Measurements from ENCODE around the gene ZBTB3.

ZBTB3 gene

GRCh38 chr11:62715150-62716130, 38.5 kb downstream of the ZBTB3 start:
- peak overlapping the region; percentile 65 for H3K27ac Mint-ChIP-seq
- no peaks in the 10 kb centered on the region for H3K9me3 Mint-ChIP-seq
- no peak for DNase-seq
- H3K36me3 Mint-ChIP-seq: peaks cover 50 to 74% of the 10 kb centered on the region in 2 donors
- no peaks in the 10 kb centered on the region for H3K27me3 Mint-ChIP-seq
- ATAC-seq (replicated peaks): no peak
- no peak overlapping the region for H3K4me3 Mint-ChIP-seq
- H3K4me1 Mint-ChIP-seq: peaks cover 25 to 39% of the 10 kb centered on the region in 2 donors

GRCh38 chr11:62713343-62713742, 40.6 kb downstream of the ZBTB3 start:
- peak overlapping the region in 1 of 2 donors; percentile 40 for H3K4me3 Mint-ChIP-seq
- no peak for DNase-seq
- H3K4me1 Mint-ChIP-seq: peaks cover 34 to 60% of the 10 kb centered on the region in 2 donors
- ATAC-seq (replicated peaks): no peak
- peaks cover 49 to 77% of the 10 kb centered on the region in 2 donors for H3K36me3 Mint-ChIP-seq
- H3K9me3 Mint-ChIP-seq: no peaks in the 10 kb centered on the region
- no peaks in the 10 kb centered on the region for H3K27me3 Mint-ChIP-seq
- peak overlapping the region; percentile 3 for H3K27ac Mint-ChIP-seq

DNA sequence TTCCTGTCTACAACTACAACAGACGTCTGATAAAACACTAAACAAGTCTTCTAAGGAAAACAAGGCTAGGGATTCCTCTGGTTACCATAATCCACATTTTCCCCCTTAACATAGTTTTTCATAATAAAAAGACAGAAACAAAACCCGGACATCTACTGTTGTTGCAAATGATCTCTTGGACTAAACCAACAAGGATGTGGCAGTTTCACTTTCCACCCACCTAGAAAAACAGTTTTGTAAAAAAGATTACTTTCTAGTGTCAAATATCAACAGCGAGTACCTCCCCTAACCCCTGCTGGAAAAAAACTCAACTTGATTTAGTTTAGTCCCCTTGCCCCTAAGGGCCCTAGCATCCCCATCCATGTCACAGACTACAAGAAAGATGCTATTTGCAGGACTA, 41.1 kb downstream of the ZBTB3 start:
- Mint-ChIP-seq H3K27ac (peak overlapping the region; percentile 67), H3K4me3 (peak overlapping the region; percentile 6 to 25), H3K27me3 (no peaks in the 10 kb centered on the region), H3K4me1 (peaks cover 38 to 65% of the 10 kb centered on the region in 2 donors), H3K9me3 (no peaks in the 10 kb centered on the region), H3K36me3 (peaks cover 44 to 75% of the 10 kb centered on the region in 2 donors)
- DNase-seq (no peak), ATAC-seq (replicated peaks) (no peak)

GRCh38 chr11:62712276-62712812, 41.6 kb downstream of the ZBTB3 start:
- ATAC-seq (replicated peaks) (no peak), DNase-seq (no peak)
- peaks cover 43 to 73% of the 10 kb centered on the region in 2 donors for H3K36me3 Mint-ChIP-seq
- no peaks in the 10 kb centered on the region for H3K27me3 Mint-ChIP-seq
- peak overlapping the region; percentile 81 for H3K27ac Mint-ChIP-seq
- peaks cover 42 to 70% of the 10 kb centered on the region in 2 donors for H3K4me1 Mint-ChIP-seq
- H3K4me3 Mint-ChIP-seq: peak overlapping the region; percentile 0 to 25
- no peaks in the 10 kb centered on the region for H3K9me3 Mint-ChIP-seq

- H3K36me3 Mint-ChIP-seq: peaks cover 33 to 63% of the 10 kb centered on the region in 2 donors
- H3K4me3 Mint-ChIP-seq: peak overlapping the region; percentile 90 to 92
- peaks cover 53 to 84% of the 10 kb centered on the region in 2 donors for H3K4me1 Mint-ChIP-seq
- H3K27me3 Mint-ChIP-seq: no peaks in the 10 kb centered on the region
- ATAC-seq (replicated peaks): no peak
- H3K27ac Mint-ChIP-seq: peak overlapping the region; percentile 95
- H3K9me3 Mint-ChIP-seq: peaks cover 0 to 1% of the 10 kb centered on the region in 2 donors
- DNase-seq: no peak
Observed at GRCh38 chr11:62710001-62710345, 44.0 kb downstream of the ZBTB3 start.

GRCh38 chr11:62709247-62710000, 44.5 kb downstream of the ZBTB3 start:
- Mint-ChIP-seq H3K9me3 (peaks cover 0 to 1% of the 10 kb centered on the region in 2 donors), H3K4me3 (peak overlapping the region; percentile 90 to 92), H3K4me1 (peaks cover 51 to 81% of the 10 kb centered on the region in 2 donors), H3K36me3 (peaks cover 33 to 58% of the 10 kb centered on the region in 2 donors), H3K27ac (peak overlapping the region; percentile 95), H3K27me3 (no peaks in the 10 kb centered on the region)
- ATAC-seq (replicated peaks): peak; percentile 78 to 82
- peak; percentile 93 for DNase-seq

DNA sequence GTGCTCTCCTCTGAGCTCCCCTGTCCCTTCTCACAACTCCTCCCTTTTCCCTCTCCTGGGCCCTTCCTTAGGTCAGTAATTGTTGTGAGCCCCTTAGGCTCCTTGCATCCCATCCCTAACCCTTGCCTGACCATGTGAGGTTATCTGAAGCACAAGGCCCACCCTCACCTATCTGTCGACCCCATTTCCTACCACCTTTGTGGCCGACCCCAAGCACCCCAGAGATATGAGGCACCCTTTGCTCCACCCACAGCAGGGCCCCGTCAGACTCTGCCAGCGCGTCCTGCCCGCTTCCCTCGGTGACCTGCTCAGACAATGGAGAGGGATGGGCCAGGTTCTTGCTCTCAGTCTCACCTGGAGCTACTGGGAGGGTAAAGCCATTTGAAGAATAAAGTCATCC, 45.2 kb downstream of the ZBTB3 start:
- Mint-ChIP-seq H3K27me3 (no peaks in the 10 kb centered on the region), H3K9me3 (peaks cover 0 to 1% of the 10 kb centered on the region in 2 donors), H3K36me3 (peaks cover 29 to 54% of the 10 kb centered on the region in 2 donors), H3K4me3 (peak overlapping the region; percentile 90 to 92), H3K4me1 (peaks cover 47 to 77% of the 10 kb centered on the region in 2 donors), H3K27ac (peak overlapping the region; percentile 95)
- DNase-seq (peak; percentile 34), ATAC-seq (replicated peaks) (peak; percentile 20 to 25)

DNA sequence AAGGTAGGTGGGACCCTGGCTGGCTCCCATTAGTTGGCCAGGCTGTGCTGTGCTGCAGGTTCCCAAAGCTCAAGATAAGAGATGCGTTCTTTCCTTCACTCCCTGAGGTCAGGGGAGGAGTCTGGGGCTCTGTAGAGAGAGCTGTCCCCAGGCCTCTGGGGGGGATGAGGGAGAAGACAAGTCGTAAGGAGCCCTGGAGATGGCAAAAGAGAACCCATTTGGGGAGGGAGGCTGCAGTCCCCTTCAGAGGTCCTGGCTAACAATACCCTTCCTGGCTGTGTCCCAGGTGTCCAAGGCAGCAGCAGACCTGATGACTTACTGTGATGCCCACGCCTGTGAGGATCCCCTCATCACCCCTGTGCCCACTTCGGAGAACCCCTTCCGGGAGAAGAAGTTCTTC, 45.6 kb downstream of the ZBTB3 start:
- Mint-ChIP-seq H3K27me3 (no peaks in the 10 kb centered on the region), H3K36me3 (peaks cover 29 to 50% of the 10 kb centered on the region in 2 donors), H3K9me3 (peaks cover 0 to 1% of the 10 kb centered on the region in 2 donors), H3K4me1 (peaks cover 43 to 73% of the 10 kb centered on the region in 2 donors), H3K4me3 (peak overlapping the region; percentile 90 to 92), H3K27ac (peak overlapping the region; percentile 95)
- no peak for ATAC-seq (replicated peaks)
- DNase-seq: no peak

GRCh38 chr11:62707277-62707861, 46.6 kb downstream of the ZBTB3 start, which contains the start of the genes BSCL2 and GNG3:
BSCL2 (minus strand) TSS chr11:62707424; CDS start chr11:62707195, 229 bp downstream.
GNG3 (plus strand) TSS chr11:62707676; CDS start chr11:62708296, 620 bp downstream.
- peaks cover 0 to 1% of the 10 kb centered on the region in 2 donors for H3K9me3 Mint-ChIP-seq
- peaks cover 39 to 63% of the 10 kb centered on the region in 2 donors for H3K4me1 Mint-ChIP-seq
- H3K27ac Mint-ChIP-seq: peak within 1 kb of the TSS; percentile 95
- ATAC-seq (replicated peaks) (no peak), DNase-seq (no peak)
- peak within 1 kb of the TSS; percentile 95 to 99 for H3K4me3 Mint-ChIP-seq
- H3K36me3 Mint-ChIP-seq: peaks cover 32 to 43% of the 10 kb centered on the region in 2 donors
- H3K27me3 Mint-ChIP-seq: no peaks in the 10 kb centered on the region

DNA sequence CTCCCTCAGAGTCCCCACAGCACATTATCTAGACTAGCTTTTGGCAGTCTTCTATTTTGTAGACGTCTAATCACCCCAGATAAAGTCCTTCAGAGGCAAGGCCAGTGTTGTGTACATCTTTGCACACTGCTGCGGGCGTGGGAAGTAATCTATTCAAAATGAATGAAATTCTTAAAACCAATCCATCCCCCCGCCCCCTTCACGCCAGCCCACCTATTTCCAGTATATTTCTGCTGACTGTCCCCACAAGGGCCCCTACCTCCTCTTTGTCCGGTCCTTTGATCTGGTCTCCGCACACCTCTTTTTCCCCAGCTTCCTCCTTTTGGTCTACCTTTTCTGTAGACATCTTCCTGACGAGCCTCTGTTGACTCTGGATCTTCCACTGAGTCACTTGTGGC, 47.1 kb downstream of the ZBTB3 start:
- peaks cover 0 to 1% of the 10 kb centered on the region in 2 donors for H3K9me3 Mint-ChIP-seq

DNA sequence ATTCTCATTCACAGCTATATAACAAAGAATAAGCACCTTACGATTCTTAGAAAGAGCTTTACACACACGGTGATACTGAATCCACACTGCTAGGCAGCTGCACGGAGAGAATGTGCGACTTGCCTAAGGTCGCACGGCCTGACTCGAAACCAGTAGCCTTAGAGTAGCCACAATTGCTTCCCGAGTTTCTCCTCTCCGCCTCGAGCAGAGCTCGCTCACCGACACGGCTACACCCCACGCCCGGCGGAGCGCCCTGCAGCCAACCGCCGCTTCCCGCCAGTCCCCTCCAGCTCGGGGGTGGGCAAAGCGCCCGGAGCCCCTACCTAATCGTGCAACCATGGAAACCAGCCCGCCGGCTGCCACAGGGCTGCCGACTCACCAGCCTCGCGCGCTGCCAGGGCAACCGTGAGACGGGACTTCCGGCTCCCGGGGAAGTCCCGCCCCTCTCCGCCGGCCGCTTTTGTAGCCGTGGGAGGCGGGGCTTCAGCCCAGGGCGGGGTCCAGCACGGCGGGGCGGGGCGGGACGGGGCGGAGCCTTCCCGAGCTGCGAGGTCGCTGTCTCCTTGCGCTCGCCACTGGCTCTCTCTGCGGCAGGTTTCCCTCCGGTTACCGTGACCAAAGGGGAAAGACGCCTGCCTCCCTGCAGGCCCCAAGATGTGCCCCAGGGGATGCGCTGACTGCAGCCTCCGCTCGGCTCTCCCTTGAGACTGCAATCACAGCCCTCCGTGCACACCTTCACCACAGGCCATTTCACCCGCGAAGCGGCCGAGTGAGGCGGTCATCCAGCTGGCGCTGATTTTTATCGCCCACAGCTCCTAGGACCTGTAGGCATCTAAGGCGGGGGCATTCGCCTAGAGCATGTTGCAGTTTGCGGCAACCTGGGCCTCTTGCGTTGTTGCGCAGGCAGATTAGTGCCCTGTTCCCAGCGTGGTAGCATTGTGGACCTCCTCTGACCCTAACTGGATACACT, 47.8 kb downstream of the ZBTB3 start:
- H3K27ac Mint-ChIP-seq: peak overlapping the region; percentile 97
- peak overlapping the region; percentile 95 to 99 for H3K4me3 Mint-ChIP-seq
- H3K27me3 Mint-ChIP-seq: no peaks in the 10 kb centered on the region
- H3K36me3 Mint-ChIP-seq: peaks cover 35 to 43% of the 10 kb centered on the region in 2 donors
- ATAC-seq (replicated peaks) (peak; percentile 71 to 78), DNase-seq (peak; percentile 84)
- H3K4me1 Mint-ChIP-seq: peaks cover 36 to 58% of the 10 kb centered on the region in 2 donors
- H3K9me3 Mint-ChIP-seq: peaks cover 0 to 1% of the 10 kb centered on the region in 2 donors

More for the DNA sequence above, 47.1 kb downstream of the ZBTB3 start:
- DNase-seq (no peak), ATAC-seq (replicated peaks) (no peak)
- Mint-ChIP-seq H3K36me3 (peaks cover 34 to 45% of the 10 kb centered on the region in 2 donors), H3K4me1 (peaks cover 36 to 58% of the 10 kb centered on the region in 2 donors), H3K27me3 (no peaks in the 10 kb centered on the region), H3K4me3 (peak overlapping the region; percentile 95 to 99), H3K27ac (peak overlapping the region; percentile 37)

DNA sequence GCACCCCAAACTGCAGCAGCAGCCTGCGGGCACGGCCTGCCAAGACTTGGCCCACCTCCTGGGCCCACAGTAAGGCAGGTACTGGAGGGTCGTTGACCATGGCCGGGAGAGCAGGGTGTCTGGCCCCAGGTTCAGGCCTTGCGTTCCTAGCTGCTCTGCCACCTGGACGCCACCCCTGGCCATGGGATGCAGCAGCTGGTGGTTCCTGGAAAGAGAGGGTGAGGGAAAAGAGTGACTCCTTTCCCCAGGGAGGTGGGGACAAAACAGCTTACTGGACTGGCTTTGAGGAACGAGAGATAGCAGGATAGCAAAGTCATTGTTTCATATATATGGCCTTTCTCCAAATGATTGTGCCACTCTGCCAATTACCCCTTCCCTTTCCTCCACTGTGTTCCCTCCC, 48.5 kb downstream of the ZBTB3 start:
- Mint-ChIP-seq H3K27me3 (no peaks in the 10 kb centered on the region), H3K4me3 (peak overlapping the region; percentile 95 to 99)

More for the DNA sequence above, 48.5 kb downstream of the ZBTB3 start:
- peaks cover 36 to 53% of the 10 kb centered on the region in 2 donors for H3K4me1 Mint-ChIP-seq
- peaks cover 0 to 1% of the 10 kb centered on the region in 2 donors for H3K9me3 Mint-ChIP-seq
- DNase-seq (no peak), ATAC-seq (replicated peaks) (no peak)
- peaks cover 31 to 40% of the 10 kb centered on the region in 2 donors for H3K36me3 Mint-ChIP-seq
- peak overlapping the region; percentile 97 for H3K27ac Mint-ChIP-seq
